GM12872 (cell line): ENCODE data around the gene NELFA.

Experiments used
- CTCF ChIP-seq: IDR thresholded peaks from 3 replicates; pipeline ENCODE4 v1.5.1; 2011; ENCODE audit warnings: low read depth, mild to moderate bottlenecking, low read length, moderate library complexity; ENCODE audit not compliant: insufficient read depth

Gene NELFA

GRCh38 chr4:2007804-2008670 is 737 bp downstream of the NELFA start:
- TF ChIP-seq CTCF: no peak

- no peak for TF ChIP-seq CTCF
Measured at GRCh38 chr4:2006956-2007653, 1.7 kb downstream of the NELFA start.

GRCh38 chr4:2006367-2006766 is 2.4 kb downstream of the NELFA start:
- no peak for TF ChIP-seq CTCF

GRCh38 chr4:1998296-1998695 is 10.5 kb downstream of the NELFA start:
- no peak for TF ChIP-seq CTCF

- no peak for TF ChIP-seq CTCF
Measured at GRCh38 chr4:1997712-1998111, 11.1 kb downstream of the NELFA start.

- no peak for TF ChIP-seq CTCF
Measured at GRCh38 chr4:1996866-1997611, 11.7 kb downstream of the NELFA start.

- TF ChIP-seq CTCF: no peak
Measured at GRCh38 chr4:1994938-1995337, 13.8 kb downstream of the NELFA start.
